Kidney epithelial cell (primary cell): ENCODE data around the gene ITLN1. TPM values are rescaled to one million over a fixed set of nuclear protein-coding genes. Genes with fewer than 3 reads are reported as not detected.

Experiments
- DNase-seq: peaks from one replicate; pipeline ENCODE4 v3.0.0-alpha.2; 2010; ENCODE audit warnings: low read depth
- H3K27me3 ChIP-seq: 2 replicates; pipeline ENCODE4 v1.6.0; 2011; ENCODE audit warnings: low read length; ENCODE audit not compliant: control insufficient read depth, insufficient read depth
- H3K36me3 ChIP-seq: 2 replicates; pipeline ENCODE4 v1.5.1; 2011; ENCODE audit warnings: low read length; ENCODE audit not compliant: control insufficient read depth, insufficient read depth
- H3K4me3 ChIP-seq: 2 replicates; pipeline ENCODE4 v1.5.1; 2011; ENCODE audit warnings: low read depth, mild to moderate bottlenecking, control low read depth, low read length
- CTCF ChIP-seq: IDR thresholded peaks from 2 replicates; pipeline ENCODE4 v1.5.1; 2011; ENCODE audit warnings: mild to moderate bottlenecking, moderate library complexity, low read length, control low read depth, inconsistent platforms; ENCODE audit not compliant: insufficient read depth, poor library complexity, severe bottlenecking
- total RNA-seq: library from RNA; depleted of rRNA; stranded (reverse); fragments of >200 nt; gene quantifications from 2 replicates; pipeline ENCODE4 v1.2.3, GENCODE V29; 2015

ITLN1 gene
- total RNA-seq, 1 donor from 2014 or later = not detected

GRCh38 chr1:160860840-160861505 is 24.0 kb downstream of the ITLN1 start:
- no peak for DNase-seq
- Histone ChIP-seq H3K4me3 (no peak overlapping the region), H3K27me3 (no peaks in the 10 kb centered on the region), H3K36me3 (no peaks in the 10 kb centered on the region)
- no peak for TF ChIP-seq CTCF

- DNase-seq = no peak
- no peak overlapping the region for H3K4me3 ChIP-seq
- no peak for TF ChIP-seq CTCF
- H3K36me3 ChIP-seq = no peaks in the 10 kb centered on the region
- no peaks in the 10 kb centered on the region for H3K27me3 ChIP-seq
Observed at GRCh38 chr1:160859166-160859565, 25.8 kb downstream of the ITLN1 start.

- no peak for DNase-seq
- Histone ChIP-seq H3K27me3 (no peaks in the 10 kb centered on the region), H3K4me3 (no peak overlapping the region), H3K36me3 (no peaks in the 10 kb centered on the region)
- no peak for TF ChIP-seq CTCF
Observed at GRCh38 chr1:160858507-160858906, 26.5 kb downstream of the ITLN1 start.

GRCh38 chr1:160858097-160858496 is 26.9 kb downstream of the ITLN1 start:
- Histone ChIP-seq H3K27me3 (no peaks in the 10 kb centered on the region), H3K4me3 (no peak overlapping the region), H3K36me3 (no peaks in the 10 kb centered on the region)
- no peak for DNase-seq
- no peak for TF ChIP-seq CTCF

- TF ChIP-seq CTCF = no peak
- no peak for DNase-seq
- H3K27me3 ChIP-seq = no peaks in the 10 kb centered on the region
- no peaks in the 10 kb centered on the region for H3K36me3 ChIP-seq
- H3K4me3 ChIP-seq = no peak overlapping the region
Observed at GRCh38 chr1:160855181-160855981, 29.6 kb downstream of the ITLN1 start.
